Measurements from ENCODE around the gene NT5M.

DNA sequence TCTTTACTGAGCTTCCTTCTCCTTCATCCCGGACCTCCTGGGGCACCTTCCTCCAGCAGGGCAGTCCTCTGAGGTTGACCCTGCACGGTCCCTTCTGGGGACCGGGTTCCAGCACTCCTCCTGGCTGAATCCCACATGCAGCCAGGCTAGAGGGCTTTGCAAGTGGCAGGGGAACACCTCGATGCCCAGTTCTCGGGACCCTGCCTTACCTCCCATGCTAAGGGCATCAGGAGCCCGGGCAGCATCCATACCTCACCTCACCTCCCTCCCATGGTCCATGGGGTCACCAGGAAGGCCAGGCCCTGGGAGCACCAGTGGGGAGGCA is 81.1 kb downstream of the NT5M start:
- TF ChIP-seq, protein P1, sequence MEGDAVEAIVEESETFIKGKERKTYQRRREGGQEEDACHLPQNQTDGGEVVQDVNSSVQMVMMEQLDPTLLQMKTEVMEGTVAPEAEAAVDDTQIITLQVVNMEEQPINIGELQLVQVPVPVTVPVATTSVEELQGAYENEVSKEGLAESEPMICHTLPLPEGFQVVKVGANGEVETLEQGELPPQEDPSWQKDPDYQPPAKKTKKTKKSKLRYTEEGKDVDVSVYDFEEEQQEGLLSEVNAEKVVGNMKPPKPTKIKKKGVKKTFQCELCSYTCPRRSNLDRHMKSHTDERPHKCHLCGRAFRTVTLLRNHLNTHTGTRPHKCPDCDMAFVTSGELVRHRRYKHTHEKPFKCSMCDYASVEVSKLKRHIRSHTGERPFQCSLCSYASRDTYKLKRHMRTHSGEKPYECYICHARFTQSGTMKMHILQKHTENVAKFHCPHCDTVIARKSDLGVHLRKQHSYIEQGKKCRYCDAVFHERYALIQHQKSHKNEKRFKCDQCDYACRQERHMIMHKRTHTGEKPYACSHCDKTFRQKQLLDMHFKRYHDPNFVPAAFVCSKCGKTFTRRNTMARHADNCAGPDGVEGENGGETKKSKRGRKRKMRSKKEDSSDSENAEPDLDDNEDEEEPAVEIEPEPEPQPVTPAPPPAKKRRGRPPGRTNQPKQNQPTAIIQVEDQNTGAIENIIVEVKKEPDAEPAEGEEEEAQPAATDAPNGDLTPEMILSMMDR (conservative IDR thresholded peaks at IDR 0.05; ENCODE audit: low read depth, low read length), result no peak
- no peak for TF ChIP-seq EZH2 (IDR thresholded peaks at IDR 0.05; ENCODE audit: low read length, unreplicated experiment)
- no peak for TF ChIP-seq EZH2phosphoT487 (IDR thresholded peaks at IDR 0.05; ENCODE audit: borderline replicate concordance, low read length)
